Suppressor macrophage (primary cell): ENCODE data around the gene RALGDS.

Experiments
- DNase-seq, 4 experiments: peaks; one replicate each; pipeline ENCODE4 v3.0.0-alpha.2; 2020 to 2022

The RALGDS gene

DNA sequence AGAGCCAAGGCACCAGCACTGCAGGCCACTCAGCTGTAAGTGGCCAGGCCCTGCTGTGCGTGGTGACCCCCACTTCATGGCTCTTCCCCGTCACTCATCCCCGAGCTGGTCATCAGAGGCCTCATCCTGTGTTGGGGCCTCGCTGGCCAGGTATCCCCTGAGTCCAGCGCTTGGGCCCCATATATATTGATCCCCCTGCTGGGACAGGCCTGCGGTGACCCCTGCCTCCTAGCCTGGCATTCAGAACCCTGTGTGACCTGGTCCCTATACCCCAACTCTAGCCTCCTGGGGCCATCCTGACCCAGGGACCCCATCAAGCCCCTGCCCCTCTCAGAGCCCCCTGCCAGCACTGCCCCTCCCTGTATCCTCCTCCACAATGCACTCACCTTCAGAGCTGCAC is 30.0 kb upstream of the RALGDS start:
- DNase-seq = no peak

GRCh38 chr9:133149130-133150015 is 28.3 kb upstream of the RALGDS start:
- peak; percentile 94 to 98 (median 97) for DNase-seq

- peak; percentile 44 to 75 (median 60) for DNase-seq
Measured at GRCh38 chr9:133148199-133149129, 27.4 kb upstream of the RALGDS start.

DNA sequence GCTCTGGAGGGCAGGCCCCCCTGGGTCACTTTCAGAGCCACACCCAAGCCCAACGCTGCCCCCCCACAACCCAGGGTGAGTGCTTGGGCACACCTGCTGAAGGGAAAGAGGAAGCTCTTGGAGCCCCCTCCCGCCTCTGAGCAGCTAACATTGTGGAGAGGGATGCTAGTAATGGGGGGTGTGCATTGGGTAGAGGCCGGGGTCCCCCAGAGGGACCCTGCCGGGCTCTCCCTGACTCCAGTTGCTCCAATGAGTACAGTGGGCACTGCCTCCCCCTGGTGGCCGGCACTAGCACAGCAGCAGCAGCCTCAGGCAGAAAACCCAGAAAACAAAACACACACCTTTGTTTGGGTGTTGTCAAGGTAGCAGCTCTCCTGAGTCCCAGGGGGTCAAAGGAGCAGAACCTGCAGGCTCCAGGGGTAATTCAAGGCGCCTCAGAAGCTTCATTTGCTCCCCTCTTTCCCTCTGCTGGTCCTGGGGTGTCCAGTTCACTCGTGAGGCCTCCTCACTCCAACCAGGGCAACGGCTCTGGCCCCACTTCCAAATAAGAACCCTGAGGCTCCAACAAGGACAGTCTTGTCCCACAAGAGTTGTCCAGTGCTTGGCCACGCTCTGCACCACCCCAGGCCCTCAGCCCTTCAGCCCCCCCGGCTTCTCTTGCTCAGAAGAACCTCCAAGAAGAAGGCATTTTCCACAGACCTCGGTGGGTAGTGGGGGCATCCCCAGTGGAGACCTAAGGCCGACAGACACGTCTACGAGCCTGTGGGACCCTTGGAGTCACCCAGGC is 26.6 kb upstream of the RALGDS start:
- DNase-seq = peak; percentile 62 to 85 (median 74)

- no peak for DNase-seq
Measured at GRCh38 chr9:133146746-133147411, 25.8 kb upstream of the RALGDS start.

DNA sequence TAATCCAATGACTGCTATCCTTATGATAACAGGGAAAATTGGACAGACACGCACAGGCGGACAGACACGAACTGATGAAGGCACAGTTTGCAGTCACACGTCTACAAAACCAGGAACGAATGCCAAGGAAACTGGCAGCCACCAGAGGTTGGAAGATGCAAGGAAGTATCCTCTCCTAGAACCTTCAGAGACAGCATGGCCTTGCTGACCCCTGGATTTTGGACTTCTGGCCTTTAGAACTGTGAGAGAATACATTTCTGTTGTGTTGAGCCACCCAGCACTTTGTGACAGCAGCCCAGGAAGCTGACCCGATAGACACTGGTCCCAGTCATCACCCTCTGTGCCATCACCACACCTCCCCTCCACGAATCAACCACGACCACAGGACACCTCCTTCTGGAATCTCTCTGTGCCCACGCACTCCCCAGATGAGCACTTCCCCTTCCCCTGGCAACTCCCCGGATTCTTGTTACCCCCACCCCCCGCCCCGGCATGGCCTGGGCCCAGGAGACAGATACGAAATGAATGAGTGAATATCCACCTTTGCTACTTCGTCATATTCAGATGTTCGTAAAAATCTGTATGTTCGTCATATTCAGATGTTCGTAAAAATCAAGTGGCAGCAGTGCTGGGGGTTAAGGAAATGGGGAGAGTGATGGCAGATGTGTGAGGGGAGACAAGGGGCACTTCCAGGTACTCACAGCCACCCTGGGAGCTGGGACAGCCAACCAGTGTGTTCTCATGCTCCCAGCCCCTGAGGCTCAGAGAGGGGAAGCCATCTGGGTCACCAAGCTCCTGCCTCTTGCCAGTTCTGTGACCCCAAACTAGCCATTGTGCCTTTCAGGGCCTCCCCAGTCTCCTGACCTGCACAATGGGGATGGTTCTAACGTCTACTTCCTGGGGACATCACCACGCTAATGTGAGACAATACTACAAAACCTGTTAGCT is 24.1 kb upstream of the RALGDS start:
- peak; percentile 25 to 59 (median 50) for DNase-seq

GRCh38 chr9:133144142-133144903 is 23.3 kb upstream of the RALGDS start:
- peak; percentile 83 to 90 (median 86) for DNase-seq

- no peak for DNase-seq
Measured at GRCh38 chr9:133143639-133144141, 22.6 kb upstream of the RALGDS start.

- DNase-seq = no peak
Measured at GRCh38 chr9:133142684-133143622, 21.9 kb upstream of the RALGDS start.

DNA sequence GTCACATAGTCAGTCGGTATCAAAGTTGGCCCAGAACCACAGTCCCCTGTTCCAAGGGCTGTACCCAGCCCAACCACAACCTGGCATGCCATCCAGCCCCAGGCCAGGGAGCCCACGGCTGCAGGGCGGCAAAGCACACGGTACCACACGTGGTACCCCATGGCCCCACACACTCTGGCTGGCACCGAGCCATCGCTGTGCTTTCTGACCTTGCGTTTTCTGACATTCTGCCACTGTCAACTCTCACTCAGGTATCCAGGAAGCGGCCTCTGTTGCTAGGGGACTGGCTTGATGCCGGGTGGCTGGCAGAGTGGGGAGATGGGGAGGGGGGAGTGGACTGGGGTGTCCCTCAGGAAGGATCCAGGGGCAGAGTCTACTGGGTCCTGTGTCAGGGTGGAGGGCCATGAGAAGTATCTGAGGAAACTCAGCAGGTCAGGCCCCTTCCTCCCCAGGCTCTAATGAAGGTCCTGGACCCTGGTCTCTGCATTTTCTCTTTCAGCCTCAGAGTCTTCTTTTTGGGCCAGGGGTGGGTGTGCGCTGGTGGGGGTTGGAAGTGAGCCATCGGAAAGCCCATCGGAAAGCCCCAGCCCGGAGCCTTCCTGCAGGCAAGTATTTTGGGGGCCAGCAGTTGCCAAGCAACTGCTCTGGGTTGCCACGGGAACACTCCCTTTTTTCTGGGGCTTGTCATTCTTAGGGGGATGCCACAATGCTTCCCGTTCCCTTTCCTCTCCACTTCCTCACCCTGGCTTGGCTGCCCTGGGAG is 21.0 kb upstream of the RALGDS start:
- no peak for DNase-seq

GRCh38 chr9:133140606-133141005 is 19.6 kb upstream of the RALGDS start:
- DNase-seq = no peak

GRCh38 chr9:133140174-133140505 is 19.1 kb upstream of the RALGDS start:
- DNase-seq = peak in 3 of 4 experiments; percentile 19 to 44 (median 30)

DNA sequence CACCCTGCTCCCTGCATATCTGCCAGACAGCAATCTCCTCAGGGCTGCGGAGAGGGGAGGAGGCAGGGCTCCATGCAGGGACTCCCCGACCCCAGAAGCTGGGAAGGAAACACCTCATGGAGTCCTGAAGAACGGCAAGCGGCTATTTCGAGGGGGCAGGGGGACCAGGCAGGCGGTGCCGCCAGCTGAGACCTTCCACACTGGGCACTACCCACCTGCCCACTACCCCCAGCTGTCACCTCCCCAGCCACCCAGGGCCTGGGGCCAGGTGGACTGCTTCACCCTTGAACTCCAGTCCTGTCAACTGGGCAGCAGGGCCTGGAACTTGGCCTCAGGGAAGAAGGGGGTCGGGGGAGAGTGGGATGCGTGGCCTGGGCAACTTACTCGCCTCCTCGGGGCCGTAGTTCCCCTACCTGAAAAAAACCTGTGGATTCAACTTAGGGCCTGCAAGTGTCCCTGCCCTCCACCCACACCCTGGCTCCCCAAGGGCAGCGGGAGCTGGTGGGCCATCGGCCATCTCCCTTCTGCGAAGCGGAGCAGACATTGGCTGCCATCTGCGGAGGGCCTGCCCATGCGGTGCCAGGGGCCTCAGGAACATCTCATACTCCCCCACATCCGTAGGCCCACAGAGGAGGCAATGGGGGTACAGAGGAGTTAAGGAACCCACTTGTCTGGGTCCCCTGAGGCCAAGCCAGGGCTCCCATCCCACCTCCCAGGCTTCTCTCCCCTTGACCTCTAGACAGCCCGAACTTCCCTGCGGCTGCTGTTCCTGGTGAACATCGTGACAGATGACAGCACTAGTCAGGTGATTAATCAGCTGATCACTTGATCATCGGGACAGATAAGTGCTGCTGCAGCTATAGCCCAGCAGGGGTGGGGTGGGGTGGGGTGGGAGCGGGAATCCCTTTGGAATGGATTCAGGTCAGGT is 18.5 kb upstream of the RALGDS start:
- peak; percentile 34 to 72 (median 70) for DNase-seq

- DNase-seq = no peak
Measured at GRCh38 chr9:133137451-133138231, 16.6 kb upstream of the RALGDS start.

DNA sequence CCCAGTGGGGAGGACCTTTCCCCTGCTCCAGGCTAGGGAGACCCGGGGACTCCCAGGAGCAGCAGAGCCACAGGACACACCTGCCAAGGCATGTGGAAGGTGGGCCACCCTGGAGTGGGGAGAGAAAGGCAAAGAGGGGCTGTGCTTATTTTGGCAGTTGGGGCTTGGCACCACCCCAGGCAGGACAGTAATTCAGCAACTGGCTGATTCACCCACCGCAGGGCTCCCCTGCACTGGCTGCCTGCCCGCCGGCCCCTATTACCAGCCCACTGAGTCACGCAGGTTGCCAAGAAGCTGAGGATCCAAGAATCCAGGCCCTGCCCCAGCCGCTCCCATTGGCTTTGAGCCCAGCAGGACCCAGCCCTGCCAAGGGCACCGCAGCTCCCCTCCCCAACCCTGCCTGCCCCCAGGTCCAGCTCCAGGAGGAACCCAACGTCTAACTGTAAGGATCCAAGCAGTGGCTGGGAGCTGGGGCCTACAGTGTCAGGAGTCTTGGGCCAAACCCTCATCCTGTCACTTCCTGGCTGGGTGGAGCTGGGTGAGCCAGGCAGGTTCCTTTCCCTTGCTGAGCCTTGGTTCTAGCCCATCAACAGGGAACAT is 14.2 kb upstream of the RALGDS start:
- peak in 1 of 4 experiments; percentile 46 for DNase-seq
